CD4-positive, alpha-beta T cell treated with Interleukin-1 beta for 1 hour (primary cell): ENCODE results near the gene TCF4.

ENCODE experiments used
- DNase-seq, 2 donors: peaks; one replicate each; pipeline ENCODE4 v3.0.0-alpha.2; 2020 to 2022

The TCF4 gene

GRCh38 chr18:55585065-55585919 lies 2.7 kb downstream of the TCF4 start:
- no peak for DNase-seq

GRCh38 chr18:55584201-55584600 lies 3.8 kb downstream of the TCF4 start:
- DNase-seq = no peak

- DNase-seq = no peak
Observed at GRCh38 chr18:55582325-55582724, 5.7 kb downstream of the TCF4 start.

- DNase-seq = no peak
Observed at GRCh38 chr18:55579501-55580270, 8.3 kb downstream of the TCF4 start.

GRCh38 chr18:55577812-55578539 lies 10.0 kb downstream of the TCF4 start:
- no peak for DNase-seq

GRCh38 chr18:55576001-55576400 lies 12.0 kb downstream of the TCF4 start:
- DNase-seq = no peak

GRCh38 chr18:55575066-55575465 lies 12.9 kb downstream of the TCF4 start:
- DNase-seq = no peak

GRCh38 chr18:55573386-55573785 lies 14.6 kb downstream of the TCF4 start:
- no peak for DNase-seq

- DNase-seq = no peak
Observed at GRCh38 chr18:55570966-55571365, 17.0 kb downstream of the TCF4 start.

- DNase-seq = no peak
Observed at GRCh38 chr18:55566456-55566935, 21.5 kb downstream of the TCF4 start.

- DNase-seq = no peak
Observed at GRCh38 chr18:55559739-55560138, 28.3 kb downstream of the TCF4 start.

GRCh38 chr18:55557211-55557610 lies 30.8 kb downstream of the TCF4 start:
- DNase-seq = no peak

- DNase-seq = no peak
Observed at GRCh38 chr18:55555395-55556027, 32.5 kb downstream of the TCF4 start.

- no peak for DNase-seq
Observed at GRCh38 chr18:55552526-55553189, 35.3 kb downstream of the TCF4 start.

- no peak for DNase-seq
Observed at GRCh38 chr18:55551227-55551626, 36.8 kb downstream of the TCF4 start.

GRCh38 chr18:55550471-55550870 lies 37.5 kb downstream of the TCF4 start:
- DNase-seq = no peak

- no peak for DNase-seq
Observed at GRCh38 chr18:55549474-55550104, 38.4 kb downstream of the TCF4 start.

- DNase-seq = no peak
Observed at GRCh38 chr18:55547705-55548056, 40.3 kb downstream of the TCF4 start.

- no peak for DNase-seq
Observed at GRCh38 chr18:55546851-55547704, 40.9 kb downstream of the TCF4 start.

- DNase-seq = no peak
Observed at GRCh38 chr18:55544014-55544413, 44.0 kb downstream of the TCF4 start.
